Glutamatergic neuron (in vitro differentiated cells): ENCODE data around the gene TUBG1. TPM values are rescaled to one million over a fixed set of nuclear protein-coding genes. Genes with fewer than 3 reads are reported as not detected.

Experiments
- DNase-seq: peaks from one replicate; pipeline ENCODE4 v3.0.0; 2022
- H3K27ac Mint-ChIP-seq: one replicate; pipeline ENCODE4 v1.8.0; 2020; ENCODE audit warnings: mild to moderate bottlenecking, mixed read lengths, inconsistent platforms; ENCODE audit not compliant: unreplicated experiment
- H3K27me3 Mint-ChIP-seq: one replicate; pipeline ENCODE4 v1.8.0; 2020; ENCODE audit warnings: mild to moderate bottlenecking, moderate library complexity, mixed read lengths, inconsistent platforms; ENCODE audit not compliant: unreplicated experiment
- H3K36me3 Mint-ChIP-seq: one replicate; pipeline ENCODE4 v1.8.0; 2020; ENCODE audit warnings: mild to moderate bottlenecking, mixed read lengths, inconsistent platforms; ENCODE audit not compliant: unreplicated experiment
- H3K4me1 Mint-ChIP-seq: one replicate; pipeline ENCODE4 v1.8.0; 2020; ENCODE audit warnings: mild to moderate bottlenecking, low read depth, mixed read lengths, inconsistent platforms; ENCODE audit not compliant: unreplicated experiment
- H3K4me3 Mint-ChIP-seq: one replicate; pipeline ENCODE4 v1.8.0; 2020; ENCODE audit warnings: mild to moderate bottlenecking, mixed read lengths, inconsistent platforms; ENCODE audit not compliant: unreplicated experiment
- H3K9me3 Mint-ChIP-seq: one replicate; pipeline ENCODE4 v1.8.0; 2020; ENCODE audit warnings: mild to moderate bottlenecking, moderate library complexity, mixed read lengths, inconsistent platforms; ENCODE audit not compliant: unreplicated experiment
- CTCF ChIP-seq: fragments of 200-600 bp; sonication (generic); IDR thresholded peaks from one replicate; pipeline ENCODE4 v1.5.0; 2021; ENCODE audit not compliant: partially characterized antibody, unreplicated experiment
- total RNA-seq: library from RNA; stranded (reverse); fragmentation: NEBNext Ultra II Directional; extraction: Animal tissue kit (Norgen Biotek cat#: 25700); gene quantifications from one replicate; pipeline ENCODE4 v1.2.1, GENCODE V29; 2021; ENCODE audit not compliant: unreplicated experiment

Gene TUBG1
- total RNA-seq, 1 donor from 2014 or later: 74.2 TPM

GRCh38 chr17:42579794-42580551 lies 29.5 kb upstream of the TUBG1 start:
- H3K4me3 Mint-ChIP-seq: no peak overlapping the region
- peaks cover 8% of the 10 kb centered on the region for H3K27me3 Mint-ChIP-seq
- H3K9me3 Mint-ChIP-seq: peaks cover 11% of the 10 kb centered on the region
- no peaks in the 10 kb centered on the region for H3K36me3 Mint-ChIP-seq
- no peak for TF ChIP-seq CTCF
- H3K27ac Mint-ChIP-seq: no peak overlapping the region
- DNase-seq: no peak
- peaks cover 2% of the 10 kb centered on the region for H3K4me1 Mint-ChIP-seq

- Mint-ChIP-seq H3K27me3 (peaks cover 8% of the 10 kb centered on the region), H3K9me3 (peaks cover 7% of the 10 kb centered on the region), H3K27ac (no peak overlapping the region), H3K36me3 (no peaks in the 10 kb centered on the region), H3K4me3 (no peak overlapping the region), H3K4me1 (no peaks in the 10 kb centered on the region)
- no peak for TF ChIP-seq CTCF
- no peak for DNase-seq
Observed at GRCh38 chr17:42581744-42582270, 27.7 kb upstream of the TUBG1 start.

GRCh38 chr17:42584880-42585279 lies 24.6 kb upstream of the TUBG1 start:
- no peak overlapping the region for H3K27ac Mint-ChIP-seq
- TF ChIP-seq CTCF: no peak
- H3K27me3 Mint-ChIP-seq: peaks cover 4% of the 10 kb centered on the region
- H3K4me1 Mint-ChIP-seq: no peaks in the 10 kb centered on the region
- DNase-seq: no peak
- H3K9me3 Mint-ChIP-seq: no peaks in the 10 kb centered on the region
- no peak overlapping the region for H3K4me3 Mint-ChIP-seq
- no peaks in the 10 kb centered on the region for H3K36me3 Mint-ChIP-seq

- Mint-ChIP-seq H3K9me3 (no peaks in the 10 kb centered on the region), H3K27ac (no peak overlapping the region), H3K27me3 (peaks cover 2% of the 10 kb centered on the region), H3K36me3 (no peaks in the 10 kb centered on the region), H3K4me1 (no peaks in the 10 kb centered on the region), H3K4me3 (no peak overlapping the region)
- TF ChIP-seq CTCF: no peak
- no peak for DNase-seq
Observed at GRCh38 chr17:42585353-42585752, 24.1 kb upstream of the TUBG1 start.

GRCh38 chr17:42586514-42587230 lies 22.8 kb upstream of the TUBG1 start:
- H3K27me3 Mint-ChIP-seq: peaks cover 2% of the 10 kb centered on the region
- H3K4me1 Mint-ChIP-seq: no peaks in the 10 kb centered on the region
- TF ChIP-seq CTCF: no peak
- no peaks in the 10 kb centered on the region for H3K36me3 Mint-ChIP-seq
- no peak for DNase-seq
- no peaks in the 10 kb centered on the region for H3K9me3 Mint-ChIP-seq
- no peak overlapping the region for H3K27ac Mint-ChIP-seq
- no peak overlapping the region for H3K4me3 Mint-ChIP-seq
